MCF 10A (cell line): ENCODE results near the gene DLD. TPM values are rescaled to one million over a fixed set of nuclear protein-coding genes. Genes with fewer than 3 reads are reported as not detected.
A peak's percentile ranks its signal among the peaks of the same experiment; 100 is the strongest.

Experiments used
- BruUV-seq: library from RNA; stranded (reverse); fragments of 400-500 nt; replicated peaks from 2 replicates; lab custom pipeline; 2021; lab: Mats Ljungman, UMichigan
- CTCF ChIA-PET: fragments of 300-600 bp; sonication (Branson Sonifier 250); formaldehyde crosslinking; extraction: SDS; loops from one replicate; lab custom pipeline; 2021; ENCODE audit warnings: antibody characterized with exemption, inconsistent platforms; lab: Yijun Ruan, JAX
- POLR2A ChIA-PET: fragments of 300-600, 350-650 bp; sonication (Branson Sonifier 250); formaldehyde crosslinking; extraction: SDS; loops from one replicate; lab custom pipeline; 2020; ENCODE audit warnings: antibody characterized with exemption, inconsistent platforms; lab: Yijun Ruan, JAX
- DNase-seq: peaks from one replicate; pipeline ENCODE4 v3.0.0-alpha.2; 2018; ENCODE audit not compliant: unreplicated experiment
- H3K27ac Mint-ChIP-seq: one replicate; pipeline ENCODE4 v1.8.0; 2022; ENCODE audit warnings: mild to moderate bottlenecking, low read depth, mixed read lengths; ENCODE audit not compliant: unreplicated experiment
- H3K27me3 Mint-ChIP-seq: one replicate; pipeline ENCODE4 v1.8.0; 2022; ENCODE audit warnings: mixed read lengths; ENCODE audit not compliant: insufficient read depth, unreplicated experiment
- H3K36me3 Mint-ChIP-seq: one replicate; pipeline ENCODE4 v1.8.0; 2022; ENCODE audit warnings: mild to moderate bottlenecking, moderate library complexity, mixed read lengths; ENCODE audit not compliant: insufficient read depth, unreplicated experiment
- H3K4me1 Mint-ChIP-seq: one replicate; pipeline ENCODE4 v1.8.0; 2022; ENCODE audit warnings: mixed read lengths; ENCODE audit not compliant: insufficient read depth, unreplicated experiment
- H3K4me3 Mint-ChIP-seq: one replicate; pipeline ENCODE4 v1.8.0; 2022; ENCODE audit warnings: mild to moderate bottlenecking, moderate library complexity, mixed read lengths; ENCODE audit not compliant: unreplicated experiment
- H3K9me3 Mint-ChIP-seq: one replicate; pipeline ENCODE4 v1.8.0; 2022; ENCODE audit warnings: mixed read lengths; ENCODE audit not compliant: unreplicated experiment
- CTCF ChIP-seq: fragments of 200-600 bp; IDR thresholded peaks from one replicate; pipeline ENCODE4 v1.8.0; 2022; ENCODE audit warnings: antibody characterized with exemption, mild to moderate bottlenecking; ENCODE audit not compliant: unreplicated experiment
- intact Hi-C: fragments of 100-400 bp; cut with micrococcal nuclease; formaldehyde crosslinking; loops from 2 replicates; pipeline ENCODE4 v1.14.1; 2022
- total RNA-seq: library from RNA; stranded (reverse); gene quantifications from 2 replicates; pipeline ENCODE4 v1.2.3, GENCODE V29; 2022

Gene DLD
- total RNA-seq, 1 experiment from 2014 or later = 83.0 TPM

DNA sequence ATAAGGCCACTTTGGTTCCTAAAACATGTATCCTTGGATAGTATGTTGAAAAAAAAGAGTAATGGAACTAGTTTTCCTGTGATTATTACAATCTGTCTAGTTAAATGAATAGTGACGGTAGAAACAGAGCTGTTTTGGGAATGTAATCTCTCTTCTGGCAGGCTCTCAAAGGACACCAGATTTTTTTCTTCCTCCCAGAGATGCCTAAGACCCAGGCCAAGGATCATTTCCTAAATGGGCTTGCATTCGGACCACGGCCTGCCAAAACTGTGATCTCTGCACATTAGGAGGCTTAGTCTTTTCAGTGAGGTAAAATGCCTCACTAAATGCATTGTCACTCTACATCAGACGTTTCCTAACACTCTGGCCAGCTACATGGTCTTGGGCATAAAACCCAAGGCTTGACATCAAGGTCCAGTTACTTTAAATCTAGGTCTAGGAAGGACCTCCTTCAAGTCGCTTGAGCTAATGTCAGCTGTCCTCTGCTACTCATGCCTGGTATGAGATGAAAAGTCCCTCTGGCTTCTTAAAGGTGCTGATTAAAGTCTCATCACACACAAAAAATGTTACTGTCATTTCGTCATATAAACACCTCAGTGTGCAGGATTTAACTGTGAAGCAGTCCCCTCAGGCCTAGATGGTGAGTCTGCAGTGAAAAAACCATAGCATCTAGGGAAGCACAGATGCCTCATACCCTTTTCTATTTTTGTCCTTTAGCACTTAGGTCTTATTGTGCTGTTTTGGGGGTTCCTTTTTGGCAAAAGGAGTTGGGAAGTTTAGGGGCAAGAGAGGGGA lies 47.7 kb downstream of the DLD start:
- ChIA-PET CTCF (interaction anchor here (0.6 kb wide), 1 partner anchor 180 kb away, joined by 3 read pairs; no protein-coding TSS in a partner anchor), POLR2A (interaction anchor here (0.6 to 2.5 kb wide), 7 partner anchors 10 to 78 kb away, joined by 3 to 13 read pairs (median 4); no protein-coding TSS in a partner anchor)
- no peak overlapping the region for H3K4me3 Mint-ChIP-seq
- intact Hi-C loops = no loop called here
- no peak for DNase-seq
- H3K27ac Mint-ChIP-seq = no peak overlapping the region
- H3K4me1 Mint-ChIP-seq = peaks cover 12% of the 10 kb centered on the region
- H3K9me3 Mint-ChIP-seq = no peaks in the 10 kb centered on the region
- no TSS peak for BruUV-seq
- no peaks in the 10 kb centered on the region for H3K27me3 Mint-ChIP-seq
- no peaks in the 10 kb centered on the region for H3K36me3 Mint-ChIP-seq
- no peak for TF ChIP-seq CTCF

DNA sequence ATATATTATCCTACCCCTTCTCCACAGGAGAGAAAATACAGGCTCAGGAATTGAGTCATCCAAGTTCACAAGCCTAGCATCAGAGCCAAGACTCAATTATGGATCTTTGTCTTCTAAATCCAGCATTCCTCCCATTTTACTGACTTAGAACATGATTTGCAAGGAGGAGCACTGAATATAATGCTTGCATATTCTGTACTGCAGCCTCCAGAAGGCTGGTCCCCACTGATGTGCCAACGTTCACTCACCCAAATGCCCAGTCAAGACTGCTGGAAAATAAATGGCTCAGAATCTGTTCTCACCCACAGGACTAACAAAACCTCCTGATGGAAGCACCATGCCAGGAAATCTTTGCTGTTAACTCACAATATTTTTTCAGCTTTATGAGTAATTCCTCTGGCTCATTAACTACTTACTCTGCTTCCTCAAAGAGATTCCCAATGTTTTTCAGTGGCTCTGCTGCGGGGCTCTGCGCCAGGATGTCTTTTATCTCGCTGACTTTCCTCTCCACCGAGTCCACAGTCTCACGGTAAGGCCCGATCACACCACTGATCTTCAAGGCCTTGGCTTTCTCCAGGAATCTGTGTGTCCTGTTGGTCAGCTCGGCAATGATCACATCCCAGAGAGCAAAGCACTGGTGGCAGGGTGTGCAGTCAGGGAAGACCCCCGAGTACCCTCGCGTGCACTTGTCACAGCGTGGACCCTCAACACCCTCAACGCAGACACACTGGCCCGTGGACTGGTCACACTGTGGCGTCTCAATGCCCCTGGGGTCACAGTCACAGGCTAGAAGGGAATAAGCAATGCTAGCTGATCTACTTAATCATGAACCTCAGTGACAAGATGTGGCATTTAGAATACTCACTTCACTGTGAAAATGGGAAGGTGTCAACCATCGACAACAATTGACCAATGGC lies 48.8 kb downstream of the DLD start:
- peak; percentile 16 for DNase-seq
- H3K27ac Mint-ChIP-seq = peak overlapping the region; percentile 42
- H3K4me3 Mint-ChIP-seq = no peak overlapping the region
- CTCF ChIA-PET = interaction anchor here (0.8 to 1.4 kb wide), 2 partner anchors 41 to 206 kb away, joined by 3 to 5 read pairs; no protein-coding TSS in a partner anchor
- intact Hi-C loops = no loop called here
- no peak for TF ChIP-seq CTCF
- no peaks in the 10 kb centered on the region for H3K9me3 Mint-ChIP-seq
- H3K36me3 Mint-ChIP-seq = no peaks in the 10 kb centered on the region
- H3K27me3 Mint-ChIP-seq = no peaks in the 10 kb centered on the region
- BruUV-seq = no TSS peak
- POLR2A ChIA-PET = interaction anchor here (1.0 to 2.5 kb wide), 6 partner anchors 9 to 33 kb away, joined by 3 to 9 read pairs (median 6); no protein-coding TSS in a partner anchor
- H3K4me1 Mint-ChIP-seq = peaks cover 11% of the 10 kb centered on the region

DNA sequence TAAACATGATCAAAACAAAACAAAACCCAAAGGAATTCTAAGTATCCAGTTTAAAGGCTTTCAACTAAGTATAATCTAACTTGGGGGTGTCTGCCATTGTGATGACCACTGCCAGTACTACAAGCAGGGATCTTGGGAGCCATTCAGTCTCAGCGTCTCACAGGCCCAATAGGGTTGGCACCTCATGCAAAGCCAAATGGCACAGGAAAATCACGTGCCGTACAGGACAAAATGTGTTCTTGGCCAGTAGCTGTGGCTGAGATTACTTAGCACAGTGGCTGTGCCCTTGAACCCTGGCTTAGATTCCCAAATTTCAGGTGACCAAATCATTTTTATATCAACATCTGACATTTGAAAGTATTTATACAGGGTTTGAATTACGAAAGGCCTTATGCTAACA lies 50.0 kb downstream of the DLD start:
- ChIA-PET POLR2A (interaction anchor here (1.0 to 2.5 kb wide), 5 partner anchors 8 to 32 kb away, joined by 3 to 9 read pairs (median 7); no protein-coding TSS in a partner anchor), CTCF (interaction anchor here (0.6 to 1.4 kb wide), 3 partner anchors 43 to 205 kb away, joined by 3 to 5 read pairs (median 3); no protein-coding TSS in a partner anchor)
- Mint-ChIP-seq H3K36me3 (no peaks in the 10 kb centered on the region), H3K27ac (peak overlapping the region; percentile 19), H3K9me3 (no peaks in the 10 kb centered on the region), H3K4me3 (no peak overlapping the region), H3K4me1 (peaks cover 8% of the 10 kb centered on the region), H3K27me3 (no peaks in the 10 kb centered on the region)
- intact Hi-C loops = no loop called here
- no TSS peak for BruUV-seq
- TF ChIP-seq CTCF = no peak
- DNase-seq = no peak
